GM12801 (cell line): ENCODE data around the gene SARS1.
A peak's percentile ranks its signal among the peaks of the same experiment; 100 is the strongest.

Experiments used
- TF ChIP-seq, protein P1 (sequence below): IDR thresholded peaks from one replicate; pipeline ENCODE4 v1.5.1; 2011; ENCODE audit warnings: control low read depth; ENCODE audit not compliant: insufficient read length; ENCODE audit errors: extremely low read depth

Gene SARS1

DNA sequence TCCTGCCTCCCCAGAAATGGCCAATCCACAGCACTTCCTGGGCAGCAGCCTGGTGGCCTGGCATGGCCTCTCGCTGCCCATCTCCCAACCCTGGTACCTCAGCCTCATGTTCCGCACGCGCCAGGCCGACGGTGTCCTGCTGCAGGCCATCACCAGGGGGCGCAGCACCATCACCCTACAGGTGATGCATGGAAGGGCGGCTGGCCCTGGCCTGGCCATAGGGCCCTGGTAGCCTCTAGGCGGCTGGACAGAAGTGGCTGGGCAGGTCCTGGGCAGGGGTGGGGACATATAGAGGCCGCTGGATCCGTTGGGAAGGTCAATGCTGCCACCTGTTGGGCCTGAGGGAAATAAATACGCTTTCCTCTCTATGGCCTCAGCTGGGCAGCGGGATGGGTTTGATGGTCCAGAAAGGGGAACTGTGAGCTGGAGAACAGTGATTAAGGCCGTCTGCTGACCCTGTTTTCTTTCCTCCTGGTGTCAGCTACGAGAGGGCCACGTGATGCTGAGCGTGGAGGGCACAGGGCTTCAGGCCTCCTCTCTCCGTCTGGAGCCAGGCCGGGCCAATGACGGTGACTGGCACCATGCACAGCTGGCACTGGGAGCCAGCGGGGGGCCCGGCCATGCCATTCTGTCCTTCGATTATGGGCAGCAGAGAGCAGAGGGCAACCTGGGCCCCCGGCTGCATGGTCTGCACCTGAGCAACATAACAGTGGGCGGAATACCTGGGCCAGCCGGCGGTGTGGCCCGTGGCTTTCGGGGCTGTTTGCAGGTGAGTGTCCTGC lies 50.1 kb downstream of the SARS1 start:
- TF ChIP-seq, protein P1, sequence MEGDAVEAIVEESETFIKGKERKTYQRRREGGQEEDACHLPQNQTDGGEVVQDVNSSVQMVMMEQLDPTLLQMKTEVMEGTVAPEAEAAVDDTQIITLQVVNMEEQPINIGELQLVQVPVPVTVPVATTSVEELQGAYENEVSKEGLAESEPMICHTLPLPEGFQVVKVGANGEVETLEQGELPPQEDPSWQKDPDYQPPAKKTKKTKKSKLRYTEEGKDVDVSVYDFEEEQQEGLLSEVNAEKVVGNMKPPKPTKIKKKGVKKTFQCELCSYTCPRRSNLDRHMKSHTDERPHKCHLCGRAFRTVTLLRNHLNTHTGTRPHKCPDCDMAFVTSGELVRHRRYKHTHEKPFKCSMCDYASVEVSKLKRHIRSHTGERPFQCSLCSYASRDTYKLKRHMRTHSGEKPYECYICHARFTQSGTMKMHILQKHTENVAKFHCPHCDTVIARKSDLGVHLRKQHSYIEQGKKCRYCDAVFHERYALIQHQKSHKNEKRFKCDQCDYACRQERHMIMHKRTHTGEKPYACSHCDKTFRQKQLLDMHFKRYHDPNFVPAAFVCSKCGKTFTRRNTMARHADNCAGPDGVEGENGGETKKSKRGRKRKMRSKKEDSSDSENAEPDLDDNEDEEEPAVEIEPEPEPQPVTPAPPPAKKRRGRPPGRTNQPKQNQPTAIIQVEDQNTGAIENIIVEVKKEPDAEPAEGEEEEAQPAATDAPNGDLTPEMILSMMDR = peak; percentile 34

DNA sequence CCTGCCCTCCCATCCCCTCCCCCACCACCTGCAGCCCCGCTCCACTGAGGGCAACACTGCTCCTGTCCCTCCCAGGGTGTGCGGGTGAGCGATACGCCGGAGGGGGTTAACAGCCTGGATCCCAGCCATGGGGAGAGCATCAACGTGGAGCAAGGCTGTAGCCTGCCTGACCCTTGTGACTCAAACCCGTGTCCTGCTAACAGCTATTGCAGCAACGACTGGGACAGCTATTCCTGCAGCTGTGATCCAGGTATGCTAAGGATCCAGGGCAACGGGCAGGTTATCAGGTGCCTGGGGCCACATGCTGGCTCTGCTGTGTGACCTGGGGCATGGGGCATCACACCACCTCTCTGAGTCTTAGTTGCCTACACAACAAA lies 50.6 kb downstream of the SARS1 start:
- TF ChIP-seq, protein P1 = no peak

DNA sequence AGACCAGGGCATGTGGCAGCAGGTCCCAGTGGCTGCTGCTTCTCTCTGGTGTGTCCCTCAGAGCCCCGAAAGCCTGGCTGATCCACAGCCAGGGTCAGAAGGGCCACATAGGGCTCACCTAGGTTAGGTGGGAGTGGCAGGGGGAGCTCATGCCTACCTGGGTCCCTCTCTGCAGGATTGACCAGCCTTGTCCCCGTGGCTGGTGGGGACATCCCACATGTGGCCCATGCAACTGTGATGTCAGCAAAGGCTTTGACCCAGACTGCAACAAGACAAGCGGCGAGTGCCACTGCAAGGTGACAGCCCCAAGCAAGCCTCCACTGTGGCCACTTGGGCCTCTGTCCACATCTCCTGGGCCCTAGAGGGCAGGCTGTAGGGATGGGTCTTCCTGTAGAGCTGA lies 51.3 kb downstream of the SARS1 start:
- TF ChIP-seq, protein P1 = no peak

DNA sequence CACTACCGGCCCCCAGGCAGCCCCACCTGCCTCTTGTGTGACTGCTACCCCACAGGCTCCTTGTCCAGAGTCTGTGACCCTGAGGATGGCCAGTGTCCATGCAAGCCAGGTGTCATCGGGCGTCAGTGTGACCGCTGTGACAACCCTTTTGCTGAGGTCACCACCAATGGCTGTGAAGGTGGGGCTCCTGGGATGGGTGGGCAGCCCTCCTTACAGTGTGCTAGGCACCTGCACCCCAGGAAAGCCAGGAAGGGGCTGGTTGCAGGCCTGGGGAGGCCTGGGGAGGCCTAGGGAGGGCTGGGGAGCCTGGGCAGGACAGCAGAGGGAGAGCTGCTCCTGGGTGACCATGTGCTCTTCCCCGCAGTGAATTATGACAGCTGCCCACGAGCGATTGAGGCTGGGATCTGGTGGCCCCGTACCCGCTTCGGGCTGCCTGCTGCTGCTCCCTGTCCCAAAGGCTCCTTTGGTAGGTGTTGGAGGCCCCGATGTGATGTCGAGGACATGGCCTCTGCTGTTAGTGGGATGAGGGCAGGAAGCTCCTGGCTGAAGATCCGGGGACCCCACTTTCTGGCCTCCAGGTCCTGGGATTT lies 52.1 kb downstream of the SARS1 start:
- TF ChIP-seq, protein P1 = no peak

DNA sequence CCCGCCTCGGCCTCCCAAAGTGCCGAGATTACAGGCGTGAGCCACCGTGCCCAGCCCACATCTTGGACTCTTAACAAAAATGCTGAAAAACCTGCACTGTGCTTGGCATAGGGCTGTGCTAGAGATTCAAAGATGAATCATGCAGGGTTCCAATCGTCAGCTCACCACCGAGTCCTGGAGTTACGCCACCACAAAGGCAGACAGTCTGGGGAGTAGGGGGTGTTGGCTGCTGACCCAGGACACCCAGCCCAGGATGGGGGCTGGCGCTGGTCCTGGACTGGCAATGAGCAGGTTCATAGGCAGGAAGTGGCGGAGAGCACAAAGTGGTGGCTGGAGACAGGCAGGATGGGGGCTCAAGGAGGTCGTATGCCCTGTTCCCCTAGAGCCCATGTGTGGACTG lies 53.2 kb downstream of the SARS1 start:
- TF ChIP-seq, protein P1 = no peak

DNA sequence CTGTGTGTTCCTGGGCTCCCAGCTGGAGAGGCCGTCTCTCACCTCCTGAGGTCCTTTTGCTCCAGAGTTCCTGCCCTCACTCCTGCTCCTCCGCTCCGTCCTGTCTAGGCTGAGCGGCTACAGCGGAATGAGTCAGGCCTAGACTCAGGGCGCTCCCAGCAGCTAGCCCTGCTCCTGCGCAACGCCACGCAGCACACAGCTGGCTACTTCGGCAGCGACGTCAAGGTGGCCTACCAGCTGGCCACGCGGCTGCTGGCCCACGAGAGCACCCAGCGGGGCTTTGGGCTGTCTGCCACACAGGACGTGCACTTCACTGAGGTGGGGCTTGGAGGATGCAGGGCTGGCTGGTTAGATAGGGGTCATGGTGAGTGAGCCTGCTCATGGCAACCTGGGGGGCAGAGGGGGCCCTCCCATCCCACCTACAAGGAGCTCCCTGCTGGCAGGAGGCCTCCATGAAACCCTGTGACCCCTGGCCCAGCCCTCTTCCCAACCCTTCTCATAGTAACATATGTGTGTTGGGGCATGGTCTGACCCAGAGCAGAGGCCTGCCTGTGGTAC lies 54.1 kb downstream of the SARS1 start:
- TF ChIP-seq, protein P1 = no peak

DNA sequence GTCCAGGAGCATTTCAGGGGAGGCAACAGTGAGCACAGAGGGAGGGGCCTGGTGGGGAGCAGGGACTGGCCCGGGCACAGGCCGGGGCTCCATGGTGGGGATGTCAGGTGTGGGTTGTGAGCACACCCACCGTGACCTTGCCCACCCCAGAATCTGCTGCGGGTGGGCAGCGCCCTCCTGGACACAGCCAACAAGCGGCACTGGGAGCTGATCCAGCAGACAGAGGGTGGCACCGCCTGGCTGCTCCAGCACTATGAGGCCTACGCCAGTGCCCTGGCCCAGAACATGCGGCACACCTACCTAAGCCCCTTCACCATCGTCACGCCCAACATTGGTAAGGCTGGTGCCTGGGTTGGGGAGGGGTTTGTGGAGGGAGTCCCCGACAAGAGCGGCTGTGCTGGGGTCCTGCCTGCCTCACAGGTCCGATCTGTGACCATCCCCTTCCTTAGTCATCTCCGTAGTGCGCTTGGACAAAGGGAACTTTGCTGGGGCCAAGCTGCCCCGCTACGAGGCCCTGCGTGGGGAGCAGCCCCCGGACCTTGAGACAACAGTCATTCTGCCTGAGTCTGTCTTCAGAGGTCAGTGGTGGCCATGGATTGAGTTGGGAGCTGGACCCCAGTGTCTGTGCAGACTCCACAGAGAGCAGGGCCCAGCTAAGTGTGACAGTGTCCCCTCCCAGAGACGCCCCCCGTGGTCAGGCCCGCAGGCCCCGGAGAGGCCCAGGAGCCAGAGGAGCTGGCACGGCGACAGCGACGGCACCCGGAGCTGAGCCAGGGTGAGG lies 54.9 kb downstream of the SARS1 start:
- TF ChIP-seq, protein P1 = no peak
